Erythroblast (primary cell): ENCODE data around the gene RALGPS1.

Experiments used
- GATA1 ChIP-seq: IDR thresholded peaks from 2 replicates; pipeline ENCODE4 v1.6.1; 2011; ENCODE audit warnings: low read depth, mild to moderate bottlenecking, control low read depth, low read length, moderate library complexity
- POLR2A ChIP-seq: IDR thresholded peaks from 2 replicates; pipeline ENCODE4 v1.6.1; 2011; ENCODE audit warnings: mild to moderate bottlenecking, low read length

DNA sequence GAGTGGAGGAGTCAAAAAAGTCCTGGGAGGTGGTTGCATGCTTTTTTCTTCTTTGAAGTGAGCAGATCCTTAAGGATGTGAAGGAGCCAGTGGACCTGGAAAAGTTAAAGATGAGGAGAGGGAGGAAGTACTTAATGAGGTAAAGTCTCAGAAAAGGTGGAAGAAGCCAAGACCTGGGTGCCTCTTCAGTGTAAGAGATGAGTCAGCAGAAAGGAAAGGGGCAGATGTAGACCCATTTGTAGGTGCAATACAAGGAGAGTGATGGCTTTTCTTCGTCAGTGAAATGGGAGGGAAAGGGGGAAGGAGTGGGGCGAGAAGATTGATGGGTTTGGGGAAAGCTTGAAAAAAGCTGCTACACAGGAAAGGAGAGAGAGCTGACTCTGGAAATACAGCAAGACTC lies 124.9 kb downstream of the RALGPS1 start:
- TF ChIP-seq POLR2A = no peak
- no peak for TF ChIP-seq GATA1
